ENCODE measurements around the gene COL4A6.

The COL4A6 gene

DNA sequence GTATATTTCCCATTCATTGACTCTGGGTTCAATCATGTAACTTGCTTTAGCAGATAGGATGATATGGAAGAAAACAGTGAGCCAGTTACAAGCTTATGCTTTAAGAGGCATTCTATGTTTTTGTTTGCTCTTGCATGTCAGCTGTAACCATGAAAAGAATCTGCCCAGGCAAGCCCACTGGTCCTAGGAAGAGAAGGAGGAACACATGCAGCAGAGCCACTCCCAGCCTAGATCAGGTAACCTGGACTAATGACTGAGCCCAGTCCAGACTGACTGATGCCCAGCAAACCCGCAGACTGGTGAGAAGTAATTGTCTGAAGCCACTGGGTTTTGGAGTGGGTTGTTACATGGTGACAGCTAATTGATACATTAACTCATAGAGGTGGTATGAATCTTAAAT, 167.9 kb downstream of the COL4A6 start:
- TF ChIP-seq ZFX (IDR thresholded peaks at IDR 0.05), result no peak
- no peak for TF ChIP-seq CTCF (conservative IDR thresholded peaks at IDR 0.05)
- no peak overlapping the region for H3K27ac ChIP-seq

GRCh38 chrX:108268434-108269080, 169.7 kb downstream of the COL4A6 start:
- TF ChIP-seq ZFX (IDR thresholded peaks at IDR 0.05), result no peak
- TF ChIP-seq CTCF (conservative IDR thresholded peaks at IDR 0.05), result no peak
- H3K27ac ChIP-seq, result no peak overlapping the region

DNA sequence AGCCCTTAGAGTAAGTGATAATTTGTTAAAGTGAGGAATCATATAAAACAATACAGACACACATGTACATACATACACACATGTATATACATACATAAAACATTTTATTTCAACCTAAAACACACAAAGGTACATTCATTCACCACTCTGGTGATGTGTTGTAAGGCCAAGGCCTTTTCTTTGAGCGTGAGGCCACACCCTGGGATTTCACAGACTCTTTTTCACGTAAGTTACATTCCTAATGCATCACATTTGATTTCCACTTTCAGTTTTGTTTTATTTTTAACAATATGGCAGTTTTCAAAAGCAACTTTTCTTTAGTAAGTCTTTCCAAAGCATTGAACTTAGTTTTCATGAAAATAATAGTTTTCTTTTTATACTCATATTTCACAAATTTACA, 170.7 kb downstream of the COL4A6 start:
- H3K27ac ChIP-seq, result no peak overlapping the region
- no peak for TF ChIP-seq ZFX (IDR thresholded peaks at IDR 0.05)
- TF ChIP-seq CTCF (conservative IDR thresholded peaks at IDR 0.05), result no peak

- no peak overlapping the region for H3K27ac ChIP-seq
- no peak for TF ChIP-seq CTCF (conservative IDR thresholded peaks at IDR 0.05)
- no peak for TF ChIP-seq ZFX (IDR thresholded peaks at IDR 0.05)
These were observed 173.8 kb downstream of the COL4A6 start for GRCh38 chrX:108264376-108264775.

GRCh38 chrX:108261549-108262203, 176.5 kb downstream of the COL4A6 start:
- TF ChIP-seq CTCF (conservative IDR thresholded peaks at IDR 0.05) (no peak), ZFX (IDR thresholded peaks at IDR 0.05) (no peak)
- no peak overlapping the region for H3K27ac ChIP-seq

DNA sequence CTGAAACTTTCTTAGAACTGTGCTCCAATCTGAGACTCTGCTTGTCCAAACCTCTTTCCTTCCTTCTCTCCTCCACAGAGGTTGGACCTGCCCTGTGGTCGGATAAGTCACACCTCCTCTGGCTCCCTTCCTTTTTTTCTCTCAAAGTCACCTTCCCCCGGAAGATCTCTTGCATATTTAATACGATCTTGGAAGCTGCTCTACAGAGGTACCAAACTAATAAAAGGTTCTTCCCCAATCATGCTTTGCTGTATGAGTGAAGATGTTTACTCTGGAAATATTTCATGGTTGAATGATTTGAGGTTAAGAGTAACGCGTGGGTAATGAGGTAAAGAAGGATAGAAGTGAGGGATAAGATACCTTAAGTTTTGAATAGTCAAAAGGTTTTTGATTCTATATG, 180.7 kb downstream of the COL4A6 start:
- H3K27ac ChIP-seq, result no peak overlapping the region
- TF ChIP-seq CTCF (conservative IDR thresholded peaks at IDR 0.05) (no peak), ZFX (IDR thresholded peaks at IDR 0.05) (no peak)

GRCh38 chrX:108254636-108255035, 183.6 kb downstream of the COL4A6 start:
- TF ChIP-seq CTCF (conservative IDR thresholded peaks at IDR 0.05) (no peak), ZFX (IDR thresholded peaks at IDR 0.05) (no peak)
- H3K27ac ChIP-seq, result no peak overlapping the region

All from C4-2B (cell line).